Fibroblast of skin of left quadriceps (primary cell): Measurements from ENCODE around the gene SLC22A6.

Experiments used
- DNase-seq, 2 experiments: peaks; one replicate each; pipeline ENCODE4 v3.0.0-alpha.2; 2013; ENCODE audit warnings: low read depth in 2 of 2

SLC22A6 gene

GRCh38 chr11:62984451-62984991 is at the start of gene SLC22A6:
TSS of gene SLC22A6 (minus strand) at chr11:62984967. CDS start at chr11:62984690, 277 bp downstream.
- DNase-seq = no peak

- DNase-seq = no peak
Observed at GRCh38 chr11:63032457-63032856, 47.7 kb upstream of the SLC22A6 start.

- DNase-seq = peak; percentile 42 to 51
Observed at GRCh38 chr11:63023841-63024648, 39.3 kb upstream of the SLC22A6 start.

- DNase-seq = no peak
Observed at GRCh38 chr11:63023222-63023814, 38.6 kb upstream of the SLC22A6 start.

GRCh38 chr11:63022441-63022840 is 37.7 kb upstream of the SLC22A6 start:
- DNase-seq = no peak

- no peak for DNase-seq
Observed at GRCh38 chr11:63020671-63021291, 36.0 kb upstream of the SLC22A6 start.

- DNase-seq = no peak
Observed at GRCh38 chr11:63019506-63019905, 34.7 kb upstream of the SLC22A6 start.

GRCh38 chr11:63017306-63017974 is 32.7 kb upstream of the SLC22A6 start:
- DNase-seq = no peak

- DNase-seq = no peak
Observed at GRCh38 chr11:63015521-63016215, 30.9 kb upstream of the SLC22A6 start, which contains the start of gene SLC22A8. TSS of gene SLC22A8 (minus strand) at chr11:63015841. CDS start at chr11:63014958, 883 bp downstream.

GRCh38 chr11:63014408-63015055 is 29.8 kb upstream of the SLC22A6 start:
- no peak for DNase-seq

- DNase-seq = no peak
Observed at GRCh38 chr11:63012839-63013238, 28.1 kb upstream of the SLC22A6 start.

GRCh38 chr11:63012430-63012829 is 27.7 kb upstream of the SLC22A6 start:
- DNase-seq = no peak

- DNase-seq = no peak
Observed at GRCh38 chr11:63010934-63011439, 26.2 kb upstream of the SLC22A6 start.

- DNase-seq = no peak
Observed at GRCh38 chr11:63007920-63008319, 23.2 kb upstream of the SLC22A6 start.

- DNase-seq = no peak
Observed at GRCh38 chr11:63001456-63001855, 16.7 kb upstream of the SLC22A6 start.

GRCh38 chr11:62999649-63000048 is 14.9 kb upstream of the SLC22A6 start:
- no peak for DNase-seq

- no peak for DNase-seq
Observed at GRCh38 chr11:62999156-62999555, 14.4 kb upstream of the SLC22A6 start.

- no peak for DNase-seq
Observed at GRCh38 chr11:62996271-62996670, 11.5 kb upstream of the SLC22A6 start.

- no peak for DNase-seq
Observed at GRCh38 chr11:62994775-62995174, 10.0 kb upstream of the SLC22A6 start.

GRCh38 chr11:62988276-62988675 is 3.5 kb upstream of the SLC22A6 start:
- DNase-seq = no peak
